RWPE2 (cell line): Measurements from ENCODE around the gene SPRED2.

Experiments
- ATAC-seq: fragments of 200-7000 bp; cut with Tn5 transposase; 3 replicates; pipeline ENCODE4 v1.9.1; 2021; ENCODE audit warnings: low read depth
- DNase-seq: peaks from one replicate; pipeline ENCODE4 v3.0.0-alpha.2; 2020; ENCODE audit warnings: low spot score
- H3K27ac ChIP-seq: fragments of 450-650 bp; 2 replicates; pipeline ENCODE4 v1.5.1; 2017; ENCODE audit warnings: mild to moderate bottlenecking; ENCODE audit not compliant: poor library complexity, severe bottlenecking
- H3K27me3 ChIP-seq: fragments of 250-450 bp; sonication (Bioruptor Pico); 2 replicates; pipeline ENCODE4 v1.5.1; 2021; ENCODE audit warnings: mild to moderate bottlenecking, moderate library complexity; ENCODE audit not compliant: insufficient read depth, poor library complexity, severe bottlenecking
- H3K36me3 ChIP-seq: fragments of 250-450 bp; sonication (Bioruptor Pico); 2 replicates; pipeline ENCODE4 v1.5.1; 2020; ENCODE audit warnings: low read depth, mild to moderate bottlenecking, moderate library complexity
- H3K4me1 ChIP-seq: fragments of 250-450 bp; sonication (Bioruptor Pico); 2 replicates; pipeline ENCODE4 v1.5.1; 2021; ENCODE audit warnings: mild to moderate bottlenecking, moderate library complexity; ENCODE audit not compliant: insufficient read depth, poor library complexity, severe bottlenecking
- H3K4me3 ChIP-seq: fragments of 250-450 bp; sonication (Bioruptor Pico); 2 replicates; pipeline ENCODE4 v1.5.1; 2021; ENCODE audit warnings: mild to moderate bottlenecking, moderate library complexity; ENCODE audit not compliant: severe bottlenecking
- H3K9me3 ChIP-seq: fragments of 250-450 bp; sonication (Bioruptor Pico); 2 replicates; pipeline ENCODE4 v1.5.1; 2021; ENCODE audit warnings: mild to moderate bottlenecking, moderate library complexity; ENCODE audit not compliant: severe bottlenecking
- CTCF ChIP-seq: fragments of 450-650 bp; IDR thresholded peaks from one replicate; pipeline ENCODE4 v1.5.1; 2017; ENCODE audit warnings: mild to moderate bottlenecking, moderate library complexity; ENCODE audit not compliant: poor library complexity, severe bottlenecking

The SPRED2 gene

GRCh38 chr2:65392609-65393008 is 39.8 kb downstream of the SPRED2 start:
- H3K9me3 ChIP-seq: no peaks in the 10 kb centered on the region
- peaks cover 63% of the 10 kb centered on the region for H3K4me1 ChIP-seq
- no peak for TF ChIP-seq CTCF
- H3K27ac ChIP-seq: peak overlapping the region; percentile 0
- no peaks in the 10 kb centered on the region for H3K36me3 ChIP-seq
- H3K27me3 ChIP-seq: no peaks in the 10 kb centered on the region
- DNase-seq (no peak), ATAC-seq (no peak)
- no peak overlapping the region for H3K4me3 ChIP-seq

- Histone ChIP-seq H3K27me3 (no peaks in the 10 kb centered on the region), H3K36me3 (no peaks in the 10 kb centered on the region), H3K4me1 (peaks cover 68% of the 10 kb centered on the region), H3K4me3 (no peak overlapping the region), H3K9me3 (no peaks in the 10 kb centered on the region), H3K27ac (peak overlapping the region; percentile 96)
- ATAC-seq: peak; percentile 45
- no peak for TF ChIP-seq CTCF
- DNase-seq: no peak
Observed at GRCh38 chr2:65390134-65390533, 42.3 kb downstream of the SPRED2 start.

GRCh38 chr2:65389476-65389875 is 42.9 kb downstream of the SPRED2 start:
- H3K27me3 ChIP-seq: no peaks in the 10 kb centered on the region
- DNase-seq (no peak), ATAC-seq (peak; percentile 31)
- H3K9me3 ChIP-seq: no peaks in the 10 kb centered on the region
- peaks cover 70% of the 10 kb centered on the region for H3K4me1 ChIP-seq
- no peak for TF ChIP-seq CTCF
- no peak overlapping the region for H3K4me3 ChIP-seq
- no peaks in the 10 kb centered on the region for H3K36me3 ChIP-seq
- H3K27ac ChIP-seq: peak overlapping the region; percentile 96

- no peak for DNase-seq
- Histone ChIP-seq H3K27me3 (no peaks in the 10 kb centered on the region), H3K4me1 (peaks cover 77% of the 10 kb centered on the region), H3K36me3 (no peaks in the 10 kb centered on the region), H3K27ac (peak overlapping the region; percentile 96), H3K9me3 (no peaks in the 10 kb centered on the region), H3K4me3 (no peak overlapping the region)
- peak; percentile 53 for ATAC-seq
- TF ChIP-seq CTCF: no peak
Observed at GRCh38 chr2:65388596-65389390, 43.6 kb downstream of the SPRED2 start.

- H3K27ac ChIP-seq: peak overlapping the region; percentile 96
- H3K27me3 ChIP-seq: no peaks in the 10 kb centered on the region
- no peak overlapping the region for H3K4me3 ChIP-seq
- ATAC-seq (peak; percentile 51), DNase-seq (no peak)
- H3K4me1 ChIP-seq: peaks cover 79% of the 10 kb centered on the region
- no peaks in the 10 kb centered on the region for H3K36me3 ChIP-seq
- no peaks in the 10 kb centered on the region for H3K9me3 ChIP-seq
- no peak for TF ChIP-seq CTCF
Observed at GRCh38 chr2:65388051-65388531, 44.3 kb downstream of the SPRED2 start.
